Activated naive CD8-positive, alpha-beta T cell treated with anti-CD3 and anti-CD28 coated beads for 36 hours (primary cell): Measurements from ENCODE around the gene C2CD4D. TPM values are rescaled to one million over a fixed set of nuclear protein-coding genes. Genes with fewer than 3 reads are reported as not detected.
"Not testable (repeated sequence)": the region's sequence is repeated elsewhere in the genome, so short reads cannot be mapped to it uniquely, and the experiment has no call there.

ENCODE experiments used
- DNase-seq: peaks from one replicate; pipeline ENCODE4 v3.0.0; 2021
- H3K27ac Mint-ChIP-seq: one replicate; pipeline ENCODE4 v1.8.0; 2022; ENCODE audit warnings: mild to moderate bottlenecking, moderate library complexity, mixed read lengths
- H3K27me3 Mint-ChIP-seq: one replicate; pipeline ENCODE4 v1.8.0; 2022; ENCODE audit warnings: mild to moderate bottlenecking, mixed read lengths
- H3K36me3 Mint-ChIP-seq: one replicate; pipeline ENCODE4 v1.8.0; 2021; ENCODE audit warnings: mild to moderate bottlenecking, mixed read lengths
- H3K4me1 Mint-ChIP-seq: one replicate; pipeline ENCODE4 v1.8.0; 2021; ENCODE audit warnings: mixed read lengths
- H3K4me3 Mint-ChIP-seq: one replicate; pipeline ENCODE4 v1.8.0; 2022; ENCODE audit warnings: mild to moderate bottlenecking, moderate library complexity, mixed read lengths
- H3K9me3 Mint-ChIP-seq: one replicate; pipeline ENCODE4 v1.8.0; 2022; ENCODE audit warnings: mixed read lengths
- total RNA-seq, 2 experiments: library from RNA; stranded (reverse); gene quantifications; one replicate each; pipeline ENCODE4 v1.2.3, GENCODE V29; 2021

Gene C2CD4D
- total RNA-seq, 2 experiments from 2014 or later = 0.68 to 0.76 TPM

GRCh38 chr1:151867765-151868411 is 28.3 kb upstream of the C2CD4D start:
- Mint-ChIP-seq H3K27ac (no peak overlapping the region), H3K4me3 (no peak overlapping the region), H3K36me3 (no peaks in the 10 kb centered on the region), H3K9me3 (no peaks in the 10 kb centered on the region), H3K27me3 (no peaks in the 10 kb centered on the region), H3K4me1 (peaks cover 5% of the 10 kb centered on the region)
- DNase-seq = no peak

GRCh38 chr1:151867321-151867720 is 27.7 kb upstream of the C2CD4D start:
- no peaks in the 10 kb centered on the region for H3K36me3 Mint-ChIP-seq
- H3K27ac Mint-ChIP-seq = no peak overlapping the region
- H3K4me3 Mint-ChIP-seq = no peak overlapping the region
- H3K4me1 Mint-ChIP-seq = peaks cover 5% of the 10 kb centered on the region
- no peaks in the 10 kb centered on the region for H3K9me3 Mint-ChIP-seq
- no peak for DNase-seq
- H3K27me3 Mint-ChIP-seq = no peaks in the 10 kb centered on the region

- Mint-ChIP-seq H3K4me3 (no peak overlapping the region), H3K36me3 (no peaks in the 10 kb centered on the region), H3K9me3 (no peaks in the 10 kb centered on the region), H3K4me1 (peaks cover 5% of the 10 kb centered on the region), H3K27me3 (peaks cover 3% of the 10 kb centered on the region), H3K27ac (no peak overlapping the region)
- DNase-seq = no peak
Measured at GRCh38 chr1:151864411-151864810, 24.8 kb upstream of the C2CD4D start.

GRCh38 chr1:151862604-151863003 is 23.0 kb upstream of the C2CD4D start:
- no peaks in the 10 kb centered on the region for H3K36me3 Mint-ChIP-seq

GRCh38 chr1:151860504-151861187 is 21.0 kb upstream of the C2CD4D start:
- H3K27me3 Mint-ChIP-seq = peaks cover 3% of the 10 kb centered on the region
- H3K9me3 Mint-ChIP-seq = no peaks in the 10 kb centered on the region
- H3K36me3 Mint-ChIP-seq = no peaks in the 10 kb centered on the region
- no peaks in the 10 kb centered on the region for H3K4me1 Mint-ChIP-seq
- no peak overlapping the region for H3K27ac Mint-ChIP-seq
- no peak for DNase-seq
- H3K4me3 Mint-ChIP-seq = no peak overlapping the region

More at GRCh38 chr1:151862604-151863003, 23.0 kb upstream of the C2CD4D start:
- Mint-ChIP-seq H3K9me3 (no peaks in the 10 kb centered on the region), H3K4me1 (no peaks in the 10 kb centered on the region), H3K27me3 (peaks cover 3% of the 10 kb centered on the region), H3K4me3 (no peak overlapping the region), H3K27ac (no peak overlapping the region)
- DNase-seq = no peak

- DNase-seq = no peak
- no peak overlapping the region for H3K27ac Mint-ChIP-seq
Measured at GRCh38 chr1:151859891-151860293, 20.3 kb upstream of the C2CD4D start.

GRCh38 chr1:151858886-151859665 is 19.5 kb upstream of the C2CD4D start:
- peaks cover 3% of the 10 kb centered on the region for H3K27me3 Mint-ChIP-seq
- no peak overlapping the region for H3K4me3 Mint-ChIP-seq
- no peaks in the 10 kb centered on the region for H3K36me3 Mint-ChIP-seq
- H3K9me3 Mint-ChIP-seq = no peaks in the 10 kb centered on the region
- no peaks in the 10 kb centered on the region for H3K4me1 Mint-ChIP-seq
- DNase-seq = no peak
- H3K27ac Mint-ChIP-seq = no peak overlapping the region

More at GRCh38 chr1:151859891-151860293, 20.3 kb upstream of the C2CD4D start:
- Mint-ChIP-seq H3K4me3 (no peak overlapping the region), H3K36me3 (no peaks in the 10 kb centered on the region), H3K4me1 (no peaks in the 10 kb centered on the region), H3K27me3 (peaks cover 3% of the 10 kb centered on the region), H3K9me3 (no peaks in the 10 kb centered on the region)

- H3K27ac Mint-ChIP-seq = no peak overlapping the region
- H3K4me3 Mint-ChIP-seq = no peak overlapping the region
- no peaks in the 10 kb centered on the region for H3K36me3 Mint-ChIP-seq
- H3K4me1 Mint-ChIP-seq = no peaks in the 10 kb centered on the region
- peaks cover 3% of the 10 kb centered on the region for H3K27me3 Mint-ChIP-seq
- no peaks in the 10 kb centered on the region for H3K9me3 Mint-ChIP-seq
- DNase-seq = no peak
Measured at GRCh38 chr1:151858030-151858746, 18.6 kb upstream of the C2CD4D start.

GRCh38 chr1:151855933-151856332 is 16.3 kb upstream of the C2CD4D start:
- H3K4me3 Mint-ChIP-seq = no peak overlapping the region
- peaks cover 2% of the 10 kb centered on the region for H3K36me3 Mint-ChIP-seq
- no peaks in the 10 kb centered on the region for H3K9me3 Mint-ChIP-seq
- no peaks in the 10 kb centered on the region for H3K4me1 Mint-ChIP-seq
- no peak overlapping the region for H3K27ac Mint-ChIP-seq
- H3K27me3 Mint-ChIP-seq = peaks cover 3% of the 10 kb centered on the region
- no peak for DNase-seq

GRCh38 chr1:151855516-151855915 is 15.9 kb upstream of the C2CD4D start:
- not testable (repeated sequence) for DNase-seq, H3K27ac Mint-ChIP-seq, H3K36me3 Mint-ChIP-seq, H3K27me3 Mint-ChIP-seq, H3K4me1 Mint-ChIP-seq, H3K9me3 Mint-ChIP-seq, H3K4me3 Mint-ChIP-seq

GRCh38 chr1:151854658-151855057 is 15.0 kb upstream of the C2CD4D start:
- no peak overlapping the region for H3K4me3 Mint-ChIP-seq
- H3K36me3 Mint-ChIP-seq = peaks cover 5% of the 10 kb centered on the region
- H3K4me1 Mint-ChIP-seq = no peaks in the 10 kb centered on the region
- H3K27me3 Mint-ChIP-seq = peaks cover 2% of the 10 kb centered on the region
- no peak for DNase-seq
- H3K27ac Mint-ChIP-seq = no peak overlapping the region
- no peaks in the 10 kb centered on the region for H3K9me3 Mint-ChIP-seq

- no peaks in the 10 kb centered on the region for H3K4me1 Mint-ChIP-seq
- H3K27me3 Mint-ChIP-seq = no peaks in the 10 kb centered on the region
- no peak for DNase-seq
- no peak within 1 kb of the TSS for H3K27ac Mint-ChIP-seq
- H3K36me3 Mint-ChIP-seq = peaks cover 9% of the 10 kb centered on the region
- no peaks in the 10 kb centered on the region for H3K9me3 Mint-ChIP-seq
- no peak within 1 kb of the TSS for H3K4me3 Mint-ChIP-seq
Measured at GRCh38 chr1:151853411-151853943, 13.9 kb upstream of the C2CD4D start, which contains the start of gene THEM5. Gene THEM5, minus strand, starts transcription at chr1:151853712. Its CDS starts 147 bp downstream, at chr1:151853565.

GRCh38 chr1:151852733-151853132 is 13.1 kb upstream of the C2CD4D start:
- no peak overlapping the region for H3K4me3 Mint-ChIP-seq
- H3K36me3 Mint-ChIP-seq = peaks cover 9% of the 10 kb centered on the region
- no peak overlapping the region for H3K27ac Mint-ChIP-seq
- no peak for DNase-seq
- no peaks in the 10 kb centered on the region for H3K27me3 Mint-ChIP-seq
- H3K9me3 Mint-ChIP-seq = no peaks in the 10 kb centered on the region
- no peaks in the 10 kb centered on the region for H3K4me1 Mint-ChIP-seq

GRCh38 chr1:151851886-151852285 is 12.3 kb upstream of the C2CD4D start:
- no peak overlapping the region for H3K27ac Mint-ChIP-seq

More at GRCh38 chr1:151851886-151852285, 12.3 kb upstream of the C2CD4D start:
- DNase-seq = no peak
- H3K4me3 Mint-ChIP-seq = no peak overlapping the region
- H3K4me1 Mint-ChIP-seq = no peaks in the 10 kb centered on the region
- peaks cover 9% of the 10 kb centered on the region for H3K36me3 Mint-ChIP-seq
- no peaks in the 10 kb centered on the region for H3K9me3 Mint-ChIP-seq
- H3K27me3 Mint-ChIP-seq = no peaks in the 10 kb centered on the region
